NCI-H1105 (cell line): ENCODE data around the gene RPL21.
"Not testable (repeated sequence)": the region's sequence is repeated elsewhere in the genome, so short reads cannot be mapped to it uniquely, and the experiment has no call there.

ENCODE experiments used
- DNase-seq: peaks from one replicate; lab custom pipeline; 2025; lab: John Stamatoyannopoulos, UW

RPL21 gene

GRCh38 chr13:27289011-27289665, 37.8 kb downstream of the RPL21 start:
- DNase-seq = no peak

DNA sequence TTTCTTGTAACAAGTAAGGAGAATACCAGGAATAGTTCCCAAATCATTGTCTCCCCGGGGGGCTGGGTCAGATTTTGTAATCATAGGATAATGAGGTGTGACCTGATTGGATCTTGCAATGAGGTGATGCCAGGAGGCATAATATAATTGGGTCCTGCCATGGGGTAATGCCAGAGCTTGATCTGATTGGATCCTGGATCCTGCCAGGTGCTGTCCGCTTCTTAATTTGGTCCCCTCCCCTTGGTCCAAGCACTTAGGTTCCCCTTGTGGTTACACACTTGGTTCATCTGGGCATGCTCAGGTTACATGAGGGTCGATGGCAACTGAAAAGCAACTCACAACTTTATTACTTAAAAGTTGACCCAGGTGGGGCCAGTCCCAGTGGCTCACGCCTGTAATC, 39.4 kb downstream of the RPL21 start:
- DNase-seq = no peak

- DNase-seq = not testable (repeated sequence)
Observed at GRCh38 chr13:27291967-27292366, 40.6 kb downstream of the RPL21 start.

DNA sequence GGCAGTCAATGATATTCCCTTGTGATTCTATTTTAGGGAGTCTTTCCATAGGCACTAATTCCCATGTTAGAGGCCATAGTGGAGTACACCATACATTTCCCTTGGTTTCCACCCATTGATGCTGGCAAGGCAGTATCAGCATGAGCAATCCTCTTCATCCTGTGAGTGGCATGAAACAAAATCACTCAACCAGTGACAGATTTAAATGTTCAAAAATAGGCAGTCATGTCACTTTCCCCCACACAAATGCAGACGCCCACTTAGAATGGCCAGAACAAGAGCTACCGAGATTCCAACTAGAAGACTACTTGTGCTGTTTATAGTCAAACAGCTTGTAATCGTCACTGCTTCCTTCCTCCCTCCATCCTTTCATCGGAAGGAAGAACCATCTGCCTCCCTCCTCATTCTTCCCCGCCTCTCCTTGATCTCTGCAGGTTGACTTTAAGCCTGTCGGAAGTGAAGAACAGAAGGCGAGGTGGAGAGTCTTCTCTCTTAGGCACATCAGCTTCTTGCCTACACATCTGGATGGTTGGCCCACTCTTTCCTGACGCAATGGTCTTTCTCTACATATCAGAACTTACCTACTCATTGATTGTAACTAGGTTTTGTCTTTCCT, 41.8 kb downstream of the RPL21 start:
- no peak for DNase-seq

DNA sequence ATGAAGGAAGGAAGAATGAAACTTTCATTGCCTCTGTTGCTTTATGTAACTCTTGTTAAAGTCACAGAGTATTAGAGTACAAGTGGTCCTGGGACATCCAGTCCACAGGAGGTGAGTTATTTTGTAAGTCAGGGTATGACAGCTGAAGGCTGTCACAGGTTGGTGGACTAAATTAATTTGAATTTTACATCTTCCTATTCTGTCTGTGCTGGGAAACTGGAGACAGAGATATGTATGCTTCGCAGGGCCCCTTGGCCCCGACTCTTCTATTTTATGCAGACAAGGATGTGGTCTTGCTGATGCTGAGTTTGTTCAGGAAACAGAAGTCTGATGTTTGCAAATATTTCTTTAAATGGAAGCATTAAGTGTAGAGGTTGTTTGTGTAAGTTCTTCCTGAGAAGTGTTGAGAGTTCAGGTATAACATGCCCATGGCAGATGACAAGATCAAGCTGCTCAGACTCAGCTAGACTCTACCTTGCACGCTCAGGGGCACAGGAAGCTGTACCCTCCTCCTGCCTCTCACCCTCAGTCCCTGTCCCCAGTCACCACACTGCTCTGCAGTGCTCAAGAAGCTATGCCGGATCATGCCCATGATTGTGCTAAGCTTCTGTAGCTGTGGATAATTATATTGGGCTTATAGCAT, 42.6 kb downstream of the RPL21 start:
- DNase-seq = no peak

DNA sequence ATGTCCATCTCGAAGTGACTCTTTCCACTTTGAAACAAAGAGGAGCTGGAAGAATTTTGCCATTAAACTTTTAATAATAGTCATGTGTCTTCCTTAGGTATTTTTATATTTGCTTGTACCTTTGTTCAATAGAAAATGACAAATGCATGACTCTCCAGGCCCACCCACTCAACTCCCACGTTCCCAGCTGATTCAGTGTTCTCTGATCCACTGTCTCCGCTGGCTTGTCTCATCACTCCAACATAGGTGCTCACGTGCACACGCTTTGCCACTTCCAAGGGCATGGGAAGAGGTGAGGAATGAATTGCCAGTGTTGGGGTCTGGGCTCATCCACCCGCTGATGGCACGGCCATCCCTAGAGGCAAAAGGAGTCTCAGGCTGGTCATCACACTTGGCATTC, 43.7 kb downstream of the RPL21 start:
- no peak for DNase-seq

GRCh38 chr13:27295660-27296059, 44.3 kb downstream of the RPL21 start:
- no peak for DNase-seq

DNA sequence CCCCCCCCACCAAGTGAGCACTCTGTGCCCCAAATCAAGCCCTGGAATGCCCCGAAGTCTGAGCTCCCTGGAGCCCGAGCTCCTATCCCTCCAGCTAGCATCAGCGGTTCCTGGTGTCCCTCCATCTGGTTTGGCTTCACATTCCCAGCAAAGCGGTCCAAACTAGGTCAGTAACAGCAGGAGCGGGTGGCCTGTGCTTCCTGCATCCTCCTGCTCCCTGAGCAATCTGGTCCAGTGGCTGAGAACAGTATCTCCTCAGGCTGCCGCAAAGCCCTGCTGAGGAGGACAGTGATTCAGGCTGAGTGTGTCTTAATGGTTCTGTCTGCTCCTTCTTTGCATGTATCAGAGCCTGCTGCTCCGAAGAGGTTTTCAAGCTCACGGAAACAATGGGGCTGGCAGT, 45.1 kb downstream of the RPL21 start:
- DNase-seq = no peak

GRCh38 chr13:27298849-27299248, 47.5 kb downstream of the RPL21 start:
- DNase-seq = no peak

DNA sequence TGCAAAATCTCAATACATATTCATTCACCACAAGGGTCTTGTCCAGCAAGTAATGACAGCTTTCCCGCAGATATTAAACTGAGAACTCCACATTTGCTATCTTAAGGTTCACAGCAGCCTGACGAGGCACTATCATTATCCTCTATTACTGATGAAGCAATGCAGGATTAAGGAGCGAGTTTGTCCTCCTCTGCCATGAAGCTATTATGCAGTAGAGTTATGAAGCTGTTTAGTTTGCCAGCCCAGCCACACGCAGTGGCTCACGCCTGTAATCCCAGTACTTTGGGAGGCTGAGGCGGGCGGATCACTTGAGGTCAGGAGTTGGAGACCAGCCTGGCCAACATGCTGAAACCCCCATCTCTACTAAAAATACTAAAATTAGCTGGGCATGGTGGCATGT, 49.0 kb downstream of the RPL21 start:
- DNase-seq = not testable (repeated sequence)

GRCh38 chr13:27300941-27301586, 49.7 kb downstream of the RPL21 start:
- DNase-seq = no peak

- DNase-seq = no peak
Observed at GRCh38 chr13:27302643-27303262, 51.4 kb downstream of the RPL21 start.

GRCh38 chr13:27304099-27304498, 52.7 kb downstream of the RPL21 start:
- DNase-seq = no peak

DNA sequence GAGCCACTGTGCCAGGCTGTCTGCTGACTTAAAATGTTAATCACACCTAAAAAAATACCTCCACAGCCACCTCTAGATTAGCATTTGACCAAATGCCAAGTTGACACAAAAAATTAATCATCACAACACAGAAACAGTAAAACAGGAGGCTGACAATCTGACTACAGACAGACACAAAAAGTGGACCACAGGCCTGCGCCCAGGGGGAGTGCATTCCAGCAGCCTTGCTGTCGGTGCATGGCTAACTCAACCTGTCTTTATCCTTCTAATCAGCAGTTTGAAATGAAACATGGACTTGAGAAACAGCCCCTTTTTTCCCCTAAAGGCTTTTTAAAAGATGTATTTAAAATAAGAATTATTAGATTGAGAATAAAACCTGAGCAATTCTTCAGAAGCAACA, 53.3 kb downstream of the RPL21 start:
- DNase-seq = no peak
